Measurements from ENCODE around the gene PCDH15. TPM values are rescaled to one million over a fixed set of nuclear protein-coding genes. Genes with fewer than 3 reads are reported as not detected.

Gene PCDH15
- total RNA-seq, 2 donors from 2014 or later, result 0.19 to 0.51 TPM

- no peak for DNase-seq (ENCODE audit: low spot score)
- H3K27ac ChIP-seq, result no peak overlapping the region
- no peak overlapping the region for H3K4me3 ChIP-seq
- H3K4me1 ChIP-seq, result no peaks in the 10 kb centered on the region
- no peak for TF ChIP-seq CTCF (IDR thresholded peaks at IDR 0.05)
- H3K36me3 ChIP-seq, result no peaks in the 10 kb centered on the region
- H3K9me3 ChIP-seq, result no peaks in the 10 kb centered on the region
- H3K27me3 ChIP-seq, result no peaks in the 10 kb centered on the region
These were observed 896.4 kb downstream of the PCDH15 start for GRCh38 chr10:53904506-53905241.

DNA sequence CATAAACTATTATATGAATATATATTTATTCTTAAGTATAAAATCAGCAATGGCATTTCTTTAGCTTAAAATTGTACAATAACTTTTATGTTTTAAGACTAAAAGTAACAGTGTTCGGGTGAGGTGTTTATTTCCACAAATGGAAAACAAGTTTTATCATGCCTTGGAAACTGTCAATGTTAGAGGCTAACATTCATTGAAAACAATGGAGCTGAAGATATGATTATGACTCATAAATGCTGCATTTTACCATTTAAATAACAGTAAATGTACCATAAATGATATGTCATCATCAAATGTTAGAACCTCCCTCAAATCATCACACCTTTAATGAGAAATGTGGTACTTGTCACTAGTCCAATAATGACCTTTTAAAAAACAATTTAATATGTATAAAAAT is 897.3 kb downstream of the PCDH15 start:
- no peak for TF ChIP-seq CTCF (IDR thresholded peaks at IDR 0.05)
- no peak for DNase-seq (ENCODE audit: low spot score)
- Histone ChIP-seq H3K27ac (no peak overlapping the region), H3K4me1 (no peaks in the 10 kb centered on the region), H3K27me3 (no peaks in the 10 kb centered on the region), H3K4me3 (no peak overlapping the region), H3K9me3 (no peaks in the 10 kb centered on the region), H3K36me3 (no peaks in the 10 kb centered on the region)

DNA sequence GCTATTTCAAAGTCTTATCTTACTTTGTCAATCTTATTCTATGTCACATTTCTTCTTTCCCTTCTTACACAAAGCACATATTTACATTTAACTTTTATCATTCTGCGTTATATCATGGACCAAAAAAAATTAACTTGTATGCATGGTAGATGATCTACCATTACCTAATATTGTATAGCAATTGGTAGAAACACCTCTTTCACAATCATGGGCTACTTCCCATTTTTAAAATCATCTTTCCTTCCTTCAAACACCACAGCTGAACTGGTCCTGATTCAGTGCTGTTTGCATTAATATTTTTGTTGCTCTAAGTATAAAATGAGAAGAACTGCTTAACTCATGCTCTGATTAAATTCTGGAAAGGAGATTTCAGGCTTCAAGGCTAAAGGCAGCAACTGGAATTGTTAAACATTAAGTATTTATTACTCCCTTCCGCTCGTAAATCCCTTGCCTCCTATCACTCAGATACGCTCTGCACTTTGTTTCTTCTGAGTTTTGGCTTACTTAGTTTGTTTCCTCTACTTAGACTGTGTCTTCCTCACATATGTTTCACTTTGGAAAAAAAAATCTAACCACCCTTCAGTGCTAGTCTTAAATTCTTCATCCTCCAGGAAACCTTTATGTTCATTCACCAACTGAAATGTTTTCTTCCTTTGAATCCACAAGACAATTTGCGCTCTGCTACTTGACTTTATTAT is 901.4 kb downstream of the PCDH15 start:
- Histone ChIP-seq H3K36me3 (no peaks in the 10 kb centered on the region), H3K4me3 (no peak overlapping the region), H3K4me1 (no peaks in the 10 kb centered on the region), H3K9me3 (no peaks in the 10 kb centered on the region), H3K27ac (no peak overlapping the region), H3K27me3 (no peaks in the 10 kb centered on the region)
- no peak for TF ChIP-seq CTCF (IDR thresholded peaks at IDR 0.05)
- DNase-seq (ENCODE audit: low spot score), result no peak

DNA sequence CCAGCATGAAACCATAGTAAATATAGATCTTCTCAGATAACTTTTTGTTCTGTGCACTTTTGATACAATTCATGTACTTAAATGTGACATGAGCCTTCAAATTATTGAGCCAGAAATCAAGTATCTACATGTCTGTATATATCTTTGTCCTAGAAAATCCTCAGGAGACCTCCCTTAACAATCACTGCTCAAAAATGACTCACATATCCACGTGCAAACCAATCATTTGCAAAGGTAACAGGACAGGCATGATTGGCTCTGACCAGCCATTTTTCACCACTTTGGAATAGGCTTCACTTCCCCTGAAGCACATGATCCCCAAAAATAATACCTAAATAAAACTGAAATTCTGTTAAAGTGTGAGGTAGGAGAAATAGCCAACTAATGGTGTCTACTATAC is 902.5 kb downstream of the PCDH15 start:
- Histone ChIP-seq H3K4me3 (no peak overlapping the region), H3K27me3 (no peaks in the 10 kb centered on the region), H3K36me3 (no peaks in the 10 kb centered on the region), H3K4me1 (no peaks in the 10 kb centered on the region), H3K27ac (no peak overlapping the region), H3K9me3 (no peaks in the 10 kb centered on the region)
- DNase-seq (ENCODE audit: low spot score), result no peak
- TF ChIP-seq CTCF (IDR thresholded peaks at IDR 0.05), result no peak

- Histone ChIP-seq H3K27me3 (no peaks in the 10 kb centered on the region), H3K9me3 (no peaks in the 10 kb centered on the region), H3K27ac (no peak overlapping the region), H3K36me3 (no peaks in the 10 kb centered on the region), H3K4me3 (no peak overlapping the region), H3K4me1 (no peaks in the 10 kb centered on the region)
- DNase-seq (ENCODE audit: low spot score), result no peak
- TF ChIP-seq CTCF (IDR thresholded peaks at IDR 0.05), result no peak
These were observed 906.9 kb downstream of the PCDH15 start for GRCh38 chr10:53894145-53894544.
